Measurements from ENCODE around the gene MUCL3.

Gene MUCL3

GRCh38 chr6:30951907-30952469 is 11.2 kb downstream of the MUCL3 start:
- no peak for TF ChIP-seq CTCF (conservative IDR thresholded peaks at IDR 0.05)
- no peak overlapping the region for H3K27ac ChIP-seq

- TF ChIP-seq CTCF (conservative IDR thresholded peaks at IDR 0.05), result no peak
- H3K27ac ChIP-seq, result no peak overlapping the region
Measured at GRCh38 chr6:30954631-30955366, 14.0 kb downstream of the MUCL3 start.

- no peak for TF ChIP-seq CTCF (conservative IDR thresholded peaks at IDR 0.05)
- H3K27ac ChIP-seq, result no peak overlapping the region
Measured at GRCh38 chr6:30955367-30956042, 14.7 kb downstream of the MUCL3 start.

GRCh38 chr6:30957716-30958115 is 16.9 kb downstream of the MUCL3 start:
- no peak overlapping the region for H3K27ac ChIP-seq
- no peak for TF ChIP-seq CTCF (conservative IDR thresholded peaks at IDR 0.05)

- TF ChIP-seq CTCF (conservative IDR thresholded peaks at IDR 0.05), result no peak
- H3K27ac ChIP-seq, result no peak overlapping the region
Measured at GRCh38 chr6:30960907-30961673, 20.3 kb downstream of the MUCL3 start.

GRCh38 chr6:30962716-30963115 is 21.9 kb downstream of the MUCL3 start:
- no peak for TF ChIP-seq CTCF (conservative IDR thresholded peaks at IDR 0.05)
- H3K27ac ChIP-seq, result no peak overlapping the region

- H3K27ac ChIP-seq, result no peak overlapping the region
- TF ChIP-seq CTCF (conservative IDR thresholded peaks at IDR 0.05), result no peak
Measured at GRCh38 chr6:30963641-30964040, 22.9 kb downstream of the MUCL3 start.

Data from VCaP (cell line).